ENCODE data around the gene FRAS1.

FRAS1 gene

GRCh38 chr4:78336093-78336943 lies 279.2 kb downstream of the FRAS1 start:
- DNase-seq = no peak

- DNase-seq = no peak
These were observed 280.3 kb downstream of the FRAS1 start for GRCh38 chr4:78337244-78338020.

- no peak for DNase-seq
These were observed 285.0 kb downstream of the FRAS1 start for GRCh38 chr4:78342125-78342524.

GRCh38 chr4:78343682-78344081 lies 286.6 kb downstream of the FRAS1 start:
- DNase-seq = no peak

GRCh38 chr4:78345237-78345636 lies 288.1 kb downstream of the FRAS1 start:
- no peak for DNase-seq

- DNase-seq = no peak
These were observed 289.1 kb downstream of the FRAS1 start for GRCh38 chr4:78346222-78346621.

GRCh38 chr4:78347527-78347926 lies 290.4 kb downstream of the FRAS1 start:
- DNase-seq = no peak

GRCh38 chr4:78353921-78354320 lies 296.8 kb downstream of the FRAS1 start:
- no peak for DNase-seq

- no peak for DNase-seq
These were observed 297.7 kb downstream of the FRAS1 start for GRCh38 chr4:78354782-78355181.

- DNase-seq = no peak
These were observed 298.2 kb downstream of the FRAS1 start for GRCh38 chr4:78355306-78355705.

- DNase-seq = no peak
These were observed 299.2 kb downstream of the FRAS1 start for GRCh38 chr4:78356251-78356786.

- no peak for DNase-seq
These were observed 300.0 kb downstream of the FRAS1 start for GRCh38 chr4:78357122-78357521.

- no peak for DNase-seq
These were observed 303.3 kb downstream of the FRAS1 start for GRCh38 chr4:78360466-78360865.

- DNase-seq = no peak
These were observed 304.5 kb downstream of the FRAS1 start for GRCh38 chr4:78361621-78362120.

- no peak for DNase-seq
These were observed 305.2 kb downstream of the FRAS1 start for GRCh38 chr4:78362310-78362709.

GRCh38 chr4:78363031-78363570 lies 306.0 kb downstream of the FRAS1 start:
- no peak for DNase-seq

- no peak for DNase-seq
These were observed 312.6 kb downstream of the FRAS1 start for GRCh38 chr4:78369679-78370078.

- no peak for DNase-seq
These were observed 313.7 kb downstream of the FRAS1 start for GRCh38 chr4:78370631-78371372.

- no peak for DNase-seq
These were observed 315.3 kb downstream of the FRAS1 start for GRCh38 chr4:78372355-78372988.

- DNase-seq = no peak
These were observed 320.4 kb downstream of the FRAS1 start for GRCh38 chr4:78377555-78377954.

GRCh38 chr4:78379040-78379439 lies 321.9 kb downstream of the FRAS1 start:
- no peak for DNase-seq
